ENCODE data around the gene CLEC18A. TPM values are rescaled to one million over a fixed set of nuclear protein-coding genes. Genes with fewer than 3 reads are reported as not detected.
A peak's percentile ranks its signal among the peaks of the same experiment; 100 is the strongest.

Gene CLEC18A
- total RNA-seq, 1 experiment from 2014 or later: 1.6 TPM

GRCh38 chr16:69910964-69911363, 40.2 kb upstream of the CLEC18A start:
- no peak overlapping the region for H2AK5ac ChIP-seq (ENCODE audit: insufficient read length, low read length)
- no peak overlapping the region for H3K4me3 Mint-ChIP-seq
- H3K18ac ChIP-seq (ENCODE audit: insufficient read length, low read depth, low read length): no peak overlapping the region
- H3T11ph ChIP-seq (ENCODE audit: low read length): no peak overlapping the region
- no peaks in the 10 kb centered on the region for H3K79me1 ChIP-seq (ENCODE audit: insufficient read depth, low read depth, low read length, poor library complexity, severe bottlenecking)
- no peak for DNase-seq
- H2BK15ac ChIP-seq (ENCODE audit: low read depth, low read length): no peak overlapping the region
- peak overlapping the region in 2 of 3 experiments; percentile 4 to 80; a peak in 4 of 7 replicates for H3K27ac Mint-ChIP-seq
- H3K9me3 ChIP-seq (ENCODE audit: control insufficient read depth, low read depth, low read length): no peaks in the 10 kb centered on the region
- peaks cover 10 to 20% (median 18%) of the 10 kb centered on the region in 3 experiments; a peak in 6 of 7 replicates for H3K36me3 Mint-ChIP-seq (ENCODE audit: insufficient read depth in 1 of 3, low read depth in 3 of 3)
- TF ChIP-seq CTCF (conservative IDR thresholded peaks at IDR 0.05): no peak
- no peaks in the 10 kb centered on the region for H3K4me1 ChIP-seq (ENCODE audit: insufficient read depth, low read length)
- H2BK5ac ChIP-seq (ENCODE audit: insufficient read length, low read length): no peak overlapping the region
- no peaks in the 10 kb centered on the region for H3K9me3 Mint-ChIP-seq
- H3K27me3 ChIP-seq (ENCODE audit: insufficient read depth, low read length): no peaks in the 10 kb centered on the region
- H3K79me2 ChIP-seq (ENCODE audit: insufficient read depth, low read length): no peaks in the 10 kb centered on the region
- H4K20me1 ChIP-seq (ENCODE audit: control insufficient read depth, insufficient read depth, insufficient read length): no peaks in the 10 kb centered on the region
- no peak overlapping the region for H3K4ac ChIP-seq (ENCODE audit: low read depth, low read length)
- H2BK12ac ChIP-seq (ENCODE audit: insufficient read length, low read depth, low read length): no peak overlapping the region
- no peak overlapping the region for H3K27ac ChIP-seq (ENCODE audit: insufficient read length, low read depth, low read length)
- no peak overlapping the region for H2AFZ ChIP-seq (ENCODE audit: low read length)
- no CpG with 5 or more reads among the region's 3 CpGs for WGBS (ENCODE audit: extremely low coverage, insufficient read length, low lambda C conversion rate)
- H2BK20ac ChIP-seq (ENCODE audit: low read depth, low read length, poor library complexity, severe bottlenecking): no peak overlapping the region
- no peaks in the 10 kb centered on the region for H3K4me1 Mint-ChIP-seq
- no peaks in the 10 kb centered on the region for H3K23me2 ChIP-seq (ENCODE audit: insufficient read length, low read depth, low read length, poor library complexity, severe bottlenecking)
- H3K4me2 ChIP-seq (ENCODE audit: insufficient read depth, insufficient read length, low read length): no peak overlapping the region
- H4K91ac ChIP-seq (ENCODE audit: insufficient read length, low read depth, low read length): no peak overlapping the region
- no peak overlapping the region for H4K8ac ChIP-seq (replicated peaks; ENCODE audit: insufficient read length, low read depth, low read length)
- no peak overlapping the region for H3K9ac ChIP-seq (ENCODE audit: extremely low read depth, insufficient read length, low read length)
- H3K27me3 Mint-ChIP-seq (ENCODE audit: low read depth): no peaks in the 10 kb centered on the region
- no peak overlapping the region for H3K56ac ChIP-seq (ENCODE audit: insufficient read length, low read depth, low read length)
- no peak overlapping the region for H3K23ac ChIP-seq (ENCODE audit: insufficient read length, low read depth, low read length)
- H4K5ac ChIP-seq (ENCODE audit: insufficient read length, low read depth, low read length): no peak overlapping the region
- H2BK120ac ChIP-seq (ENCODE audit: low read depth, low read length, poor library complexity, severe bottlenecking): no peak overlapping the region
- H3K14ac ChIP-seq (ENCODE audit: insufficient read depth, low read length): no peak overlapping the region
